D721Med (cell line): Measurements from ENCODE around the gene AGAP1.

Source experiments
- DNase-seq: peaks from one replicate; pipeline ENCODE4 v3.0.0; 2011; ENCODE audit warnings: low spot score; ENCODE audit not compliant: insufficient read length
- FAIRE-seq: peaks from 2 replicates; lab custom pipeline; 2011; peaks lifted over from hg19 to GRCh38; lab: Jason Lieb, UNC
- CTCF ChIP-seq: IDR thresholded peaks from 2 replicates; pipeline ENCODE4 v1.5.1; 2012; ENCODE audit warnings: mild to moderate bottlenecking, control low read depth; ENCODE audit not compliant: insufficient read depth; ENCODE audit errors: missing control alignments

The AGAP1 gene

GRCh38 chr2:235799281-235799680, 305.4 kb downstream of the AGAP1 start:
- FAIRE-seq, result no peak
- no peak for DNase-seq
- TF ChIP-seq CTCF, result no peak

- no peak for TF ChIP-seq CTCF
- DNase-seq, result no peak
- no peak for FAIRE-seq
These were observed 308.7 kb downstream of the AGAP1 start for GRCh38 chr2:235802542-235802941.

- peak; percentile 7 for TF ChIP-seq CTCF
- peak; percentile 41 for FAIRE-seq
- no peak for DNase-seq
These were observed 309.2 kb downstream of the AGAP1 start for GRCh38 chr2:235803028-235803427.

GRCh38 chr2:235804676-235805075, 310.8 kb downstream of the AGAP1 start:
- FAIRE-seq, result no peak
- TF ChIP-seq CTCF, result no peak
- no peak for DNase-seq

- FAIRE-seq, result no peak
- DNase-seq, result no peak
- no peak for TF ChIP-seq CTCF
These were observed 313.3 kb downstream of the AGAP1 start for GRCh38 chr2:235806986-235807750.

- TF ChIP-seq CTCF, result no peak
- DNase-seq (no peak), FAIRE-seq (no peak)
These were observed 314.5 kb downstream of the AGAP1 start for GRCh38 chr2:235808366-235808765.

- DNase-seq (no peak), FAIRE-seq (no peak)
These were observed 316.4 kb downstream of the AGAP1 start for GRCh38 chr2:235810252-235810651.

More at GRCh38 chr2:235810252-235810651, 316.4 kb downstream of the AGAP1 start:
- no peak for TF ChIP-seq CTCF
